BE2C (cell line): ENCODE measurements around the gene HPSE2.

Experiments used
- DNase-seq: peaks from one replicate; pipeline ENCODE4 v3.0.0-alpha.2; 2020
- H3K27me3 ChIP-seq: fragments of 250-450 bp; sonication (Bioruptor Pico); 2 replicates; pipeline ENCODE4 v1.5.1; 2020; ENCODE audit warnings: mild to moderate bottlenecking
- H3K36me3 ChIP-seq: fragments of 250-450 bp; sonication (Bioruptor Pico); 2 replicates; pipeline ENCODE4 v1.5.1; 2020; ENCODE audit warnings: mild to moderate bottlenecking
- H3K4me1 ChIP-seq: fragments of 250-450 bp; sonication (Bioruptor Pico); 2 replicates; pipeline ENCODE4 v1.5.1; 2020
- H3K4me3 ChIP-seq: 2 replicates; pipeline ENCODE4 v1.5.1; 2011; ENCODE audit warnings: low read depth, low read length
- H3K9me3 ChIP-seq: fragments of 250-450 bp; sonication (Bioruptor Pico); 2 replicates; pipeline ENCODE4 v1.5.1; 2020
- CTCF ChIP-seq: IDR thresholded peaks from 2 replicates; pipeline ENCODE4 v1.5.1; 2012; ENCODE audit warnings: mild to moderate bottlenecking, low read depth, low read length

Gene HPSE2

GRCh38 chr10:98528166-98528804 lies 707.4 kb downstream of the HPSE2 start:
- Histone ChIP-seq H3K4me1 (no peaks in the 10 kb centered on the region), H3K36me3 (no peaks in the 10 kb centered on the region), H3K9me3 (no peaks in the 10 kb centered on the region), H3K27me3 (no peaks in the 10 kb centered on the region), H3K4me3 (no peak overlapping the region)
- TF ChIP-seq CTCF: no peak
- no peak for DNase-seq

- no peaks in the 10 kb centered on the region for H3K27me3 ChIP-seq
- H3K9me3 ChIP-seq: no peaks in the 10 kb centered on the region
- no peak overlapping the region for H3K4me3 ChIP-seq
These were observed 709.7 kb downstream of the HPSE2 start for GRCh38 chr10:98525969-98526368.

GRCh38 chr10:98524124-98524523 lies 711.5 kb downstream of the HPSE2 start:
- H3K36me3 ChIP-seq: no peaks in the 10 kb centered on the region
- no peak for DNase-seq

More at GRCh38 chr10:98525969-98526368, 709.7 kb downstream of the HPSE2 start:
- DNase-seq: no peak
- TF ChIP-seq CTCF: no peak
- no peaks in the 10 kb centered on the region for H3K36me3 ChIP-seq
- no peaks in the 10 kb centered on the region for H3K4me1 ChIP-seq

GRCh38 chr10:98519841-98520240 lies 715.8 kb downstream of the HPSE2 start:
- H3K36me3 ChIP-seq: no peaks in the 10 kb centered on the region
- no peak for DNase-seq
- H3K4me1 ChIP-seq: no peaks in the 10 kb centered on the region
- H3K27me3 ChIP-seq: no peaks in the 10 kb centered on the region
- no peaks in the 10 kb centered on the region for H3K9me3 ChIP-seq
- TF ChIP-seq CTCF: no peak
- no peak overlapping the region for H3K4me3 ChIP-seq

More at GRCh38 chr10:98524124-98524523, 711.5 kb downstream of the HPSE2 start:
- Histone ChIP-seq H3K4me1 (no peaks in the 10 kb centered on the region), H3K4me3 (no peak overlapping the region), H3K27me3 (no peaks in the 10 kb centered on the region), H3K9me3 (no peaks in the 10 kb centered on the region)
- no peak for TF ChIP-seq CTCF

- Histone ChIP-seq H3K27me3 (no peaks in the 10 kb centered on the region), H3K4me3 (no peak overlapping the region), H3K4me1 (no peaks in the 10 kb centered on the region), H3K36me3 (no peaks in the 10 kb centered on the region), H3K9me3 (no peaks in the 10 kb centered on the region)
- DNase-seq: no peak
- TF ChIP-seq CTCF: no peak
These were observed 718.0 kb downstream of the HPSE2 start for GRCh38 chr10:98517672-98518071.

GRCh38 chr10:98516352-98516751 lies 719.3 kb downstream of the HPSE2 start:
- Histone ChIP-seq H3K4me1 (no peaks in the 10 kb centered on the region), H3K4me3 (no peak overlapping the region), H3K27me3 (no peaks in the 10 kb centered on the region), H3K36me3 (no peaks in the 10 kb centered on the region), H3K9me3 (no peaks in the 10 kb centered on the region)
- TF ChIP-seq CTCF: no peak
- DNase-seq: no peak
